Thymus (tissue), 11 donors: ENCODE data around the gene SLC2A8. TPM values are rescaled to one million over a fixed set of nuclear protein-coding genes. Genes with fewer than 3 reads are reported as not detected.

Source experiments
- DNase-seq, 9 donors: peaks; one replicate each; pipeline ENCODE4 v3.0.0-alpha.2; 2013; ENCODE audit warnings: low spot score in 9 of 9, low read depth in 6 of 9, missing footprints in 1 of 9
- H3K27ac ChIP-seq, 2 donors: one replicate each; pipeline ENCODE4 v1.5.1; 2013; ENCODE audit warnings: control low read depth in 1 of 2, low read depth in 1 of 2, low read length in 1 of 2, mild to moderate bottlenecking in 1 of 2, moderate library complexity in 1 of 2
- H3K27me3 ChIP-seq, 2 donors: one replicate each; pipeline ENCODE4 v1.5.1; 2013; ENCODE audit warnings: low read length in 1 of 2; ENCODE audit not compliant: control insufficient read depth in 2 of 2, insufficient read depth in 1 of 2
- H3K36me3 ChIP-seq, 2 donors: one replicate each; pipeline ENCODE4 v1.5.1; 2013; ENCODE audit warnings: low read length in 1 of 2, mild to moderate bottlenecking in 1 of 2, moderate library complexity in 1 of 2; ENCODE audit not compliant: control insufficient read depth in 2 of 2, insufficient read depth in 2 of 2
- H3K4me1 ChIP-seq, 2 donors: one replicate each; pipeline ENCODE4 v1.5.1; 2013; ENCODE audit warnings: low read length in 2 of 2; ENCODE audit not compliant: control insufficient read depth in 2 of 2, insufficient read depth in 2 of 2
- H3K4me3 ChIP-seq, 2 donors: one replicate each; pipeline ENCODE4 v1.5.1; 2013; ENCODE audit warnings: low read length in 2 of 2, control low read depth in 1 of 2, mild to moderate bottlenecking in 1 of 2
- H3K9me3 ChIP-seq, 2 donors: one replicate each; pipeline ENCODE4 v1.5.1; 2013; ENCODE audit warnings: low read length in 1 of 2, mild to moderate bottlenecking in 1 of 2; ENCODE audit not compliant: control insufficient read depth in 2 of 2, insufficient read depth in 1 of 2
- WGBS: extraction: QIAGEN DNeasy Blood & Tissue Kit; methylation state at CpG from one replicate; pipeline ENCODE4 v1.1.7; 2013; 5-methylcytosine and 5-hydroxymethylcytosine counted together
- polyA plus RNA-seq: library from polyadenylated mRNA; stranded (reverse); fragments of 200-250 nt; gene quantifications from one replicate; pipeline ENCODE4 v1.2.3, GENCODE V29; 2013
- total RNA-seq: library from RNA; stranded (reverse); fragments of 120-200 nt; gene quantifications from one replicate; pipeline ENCODE4 v1.2.4, GENCODE V29; 2013
- donor health status: healthy.

Gene SLC2A8
- total and polyA plus RNA-seq, 2 donors: 3.6 to 7.8 TPM

DNA sequence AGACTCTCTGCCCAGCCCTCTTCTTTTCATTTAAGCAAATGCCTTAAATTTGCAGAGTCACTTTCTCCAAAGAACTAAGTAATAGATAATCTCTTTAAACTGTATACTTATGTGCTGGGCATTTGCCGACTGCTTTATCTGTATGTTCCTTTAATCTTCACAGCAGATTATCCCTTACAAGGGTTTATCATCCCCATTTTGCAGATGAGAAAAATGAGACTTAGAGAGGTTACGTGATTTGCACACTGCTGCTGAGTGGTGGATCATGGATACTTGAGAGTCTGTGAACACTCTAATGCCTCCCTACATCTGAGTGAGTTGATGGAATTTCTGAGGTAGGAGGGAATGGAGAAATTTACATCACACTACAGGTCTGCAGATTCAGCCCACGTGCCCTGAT, 31.4 kb downstream of the SLC2A8 start:
- WGBS: 96% methylated on average over 3 of the region's 3 CpGs
- Histone ChIP-seq H3K36me3 (peaks cover 20 to 22% of the 10 kb centered on the region in 2 donors), H3K4me3 (no peak overlapping the region)

DNA sequence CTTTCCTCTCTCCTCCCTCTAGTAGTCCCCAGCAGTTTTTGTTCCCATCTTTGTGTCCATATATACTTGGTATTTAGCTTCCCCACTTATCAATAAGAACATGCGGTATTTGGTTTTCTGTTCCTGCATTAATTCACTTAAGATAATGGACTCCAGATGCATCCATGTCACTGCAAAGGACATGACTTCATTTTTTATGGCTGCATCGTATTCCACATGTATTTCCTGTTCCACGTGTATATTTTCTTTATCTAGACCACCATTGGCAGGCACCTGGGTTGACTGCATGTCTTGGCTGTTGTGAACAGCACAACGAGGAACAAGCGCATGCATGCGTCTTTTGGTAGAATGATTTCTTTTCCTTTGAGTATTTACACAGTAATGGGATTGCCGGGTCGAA, 33.4 kb downstream of the SLC2A8 start:
- peaks cover 37 to 40% of the 10 kb centered on the region in 2 donors for H3K36me3 ChIP-seq
- H3K27me3 ChIP-seq: no peaks in the 10 kb centered on the region
- H3K27ac ChIP-seq: no peak overlapping the region
- no peak for DNase-seq
- H3K4me3 ChIP-seq: no peak overlapping the region
- peaks cover 0 to 4% of the 10 kb centered on the region in 2 donors for H3K4me1 ChIP-seq
- WGBS: 97% methylated on average over 8 of the region's 8 CpGs
- no peaks in the 10 kb centered on the region for H3K9me3 ChIP-seq

More for the DNA sequence above, 31.4 kb downstream of the SLC2A8 start:
- DNase-seq: no peak
- Histone ChIP-seq H3K4me1 (peaks cover 5 to 12% of the 10 kb centered on the region in 2 donors), H3K9me3 (no peaks in the 10 kb centered on the region), H3K27me3 (no peaks in the 10 kb centered on the region), H3K27ac (no peak overlapping the region)

DNA sequence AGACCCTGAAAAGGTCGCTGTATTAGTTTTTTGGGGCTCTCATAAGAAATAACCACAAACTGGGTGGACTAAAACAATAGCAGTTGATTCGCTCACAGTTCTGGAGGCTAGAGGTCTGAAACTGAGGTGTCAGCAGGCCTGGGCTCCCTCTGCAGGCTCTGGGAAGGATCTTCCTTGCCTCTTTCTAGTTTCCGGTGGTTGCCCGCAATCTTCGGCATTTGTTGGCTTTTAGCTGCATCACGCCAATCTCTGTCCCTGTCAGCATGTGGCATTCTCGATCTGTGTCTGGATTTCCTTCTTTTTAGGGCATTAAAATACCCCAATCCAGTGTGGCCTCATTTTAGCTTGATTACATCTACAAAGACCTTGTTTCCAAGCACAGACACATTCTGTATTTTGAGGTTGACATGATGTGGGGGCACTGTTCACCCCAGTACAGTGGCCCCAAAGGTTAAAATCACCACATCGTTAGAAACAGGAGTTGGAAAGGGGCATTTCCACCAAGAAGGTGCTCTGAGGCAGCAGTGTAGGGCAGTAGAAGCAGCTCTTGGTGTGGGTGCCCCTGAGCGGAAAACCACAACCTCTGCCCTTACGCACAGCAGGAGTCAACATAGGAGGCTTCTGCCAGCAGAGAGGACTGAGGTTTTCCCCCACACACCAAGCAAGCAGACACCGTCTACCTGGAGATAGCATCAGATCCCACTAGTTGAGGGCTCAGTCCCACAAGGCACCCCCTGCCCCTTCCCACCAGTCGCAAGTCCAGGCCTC, 40.7 kb downstream of the SLC2A8 start:
- Histone ChIP-seq H3K9me3 (no peaks in the 10 kb centered on the region), H3K4me3 (no peak overlapping the region), H3K36me3 (peaks cover 76 to 84% of the 10 kb centered on the region in 2 donors), H3K4me1 (no peaks in the 10 kb centered on the region), H3K27me3 (no peaks in the 10 kb centered on the region), H3K27ac (no peak overlapping the region)
- DNase-seq: peak in 1 of 9 donors; percentile 19
- WGBS: 86% methylated on average over 12 of the region's 12 CpGs

DNA sequence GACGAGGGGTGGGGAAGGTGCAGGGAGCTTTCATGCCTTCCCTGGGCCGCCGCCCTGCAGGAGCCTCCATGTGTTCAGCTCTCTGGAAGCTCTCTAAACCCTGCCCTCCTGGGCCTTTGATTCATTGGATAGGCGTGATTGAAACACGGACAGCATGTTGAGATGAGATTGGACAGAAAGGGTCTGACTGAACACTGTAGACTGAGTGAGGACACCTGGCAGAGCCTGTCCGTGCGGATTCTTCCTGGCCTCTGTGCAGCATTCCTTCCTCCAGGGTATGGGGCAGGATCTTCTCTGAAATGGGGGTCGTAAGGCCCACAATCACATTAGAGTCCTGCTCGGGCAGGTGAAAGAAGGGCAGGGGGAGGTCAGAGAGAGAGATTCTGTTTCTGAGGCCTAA, 41.4 kb downstream of the SLC2A8 start:
- Histone ChIP-seq H3K4me1 (no peaks in the 10 kb centered on the region), H3K9me3 (no peaks in the 10 kb centered on the region), H3K27me3 (no peaks in the 10 kb centered on the region), H3K36me3 (peaks cover 74 to 83% of the 10 kb centered on the region in 2 donors), H3K27ac (no peak overlapping the region), H3K4me3 (no peak overlapping the region)
- WGBS: 98% methylated on average over 9 of the region's 9 CpGs
- no peak for DNase-seq

DNA sequence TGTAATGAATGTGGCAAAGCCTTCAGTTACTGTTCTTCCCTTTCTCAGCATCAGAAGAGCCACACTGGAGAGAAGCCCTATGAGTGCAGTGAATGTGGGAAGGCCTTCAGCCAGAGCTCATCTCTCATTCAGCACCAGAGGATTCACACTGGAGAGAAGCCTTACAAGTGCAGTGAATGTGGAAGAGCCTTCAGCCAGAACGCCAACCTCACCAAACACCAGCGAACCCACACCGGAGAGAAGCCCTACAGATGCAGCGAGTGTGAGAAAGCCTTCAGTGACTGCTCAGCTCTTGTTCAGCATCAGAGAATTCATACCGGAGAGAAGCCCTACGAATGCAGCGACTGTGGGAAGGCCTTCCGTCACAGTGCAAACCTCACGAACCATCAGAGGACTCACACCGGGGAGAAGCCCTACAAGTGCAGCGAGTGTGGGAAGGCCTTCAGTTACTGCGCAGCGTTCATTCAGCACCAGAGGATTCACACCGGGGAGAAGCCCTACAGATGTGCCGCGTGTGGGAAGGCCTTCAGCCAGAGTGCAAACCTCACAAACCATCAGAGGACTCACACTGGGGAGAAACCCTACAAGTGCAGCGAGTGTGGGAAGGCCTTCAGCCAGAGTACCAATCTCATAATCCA, 47.4 kb downstream of the SLC2A8 start:
- Histone ChIP-seq H3K27me3 (no peaks in the 10 kb centered on the region), H3K36me3 (peaks cover 83 to 84% of the 10 kb centered on the region in 2 donors), H3K4me3 (no peak overlapping the region), H3K27ac (no peak overlapping the region), H3K4me1 (peaks cover under 1 to 8% of the 10 kb centered on the region in 2 donors), H3K9me3 (no peaks in the 10 kb centered on the region)
- DNase-seq: no peak
- 88% methylated on average over 17 of the region's 17 CpGs for WGBS

DNA sequence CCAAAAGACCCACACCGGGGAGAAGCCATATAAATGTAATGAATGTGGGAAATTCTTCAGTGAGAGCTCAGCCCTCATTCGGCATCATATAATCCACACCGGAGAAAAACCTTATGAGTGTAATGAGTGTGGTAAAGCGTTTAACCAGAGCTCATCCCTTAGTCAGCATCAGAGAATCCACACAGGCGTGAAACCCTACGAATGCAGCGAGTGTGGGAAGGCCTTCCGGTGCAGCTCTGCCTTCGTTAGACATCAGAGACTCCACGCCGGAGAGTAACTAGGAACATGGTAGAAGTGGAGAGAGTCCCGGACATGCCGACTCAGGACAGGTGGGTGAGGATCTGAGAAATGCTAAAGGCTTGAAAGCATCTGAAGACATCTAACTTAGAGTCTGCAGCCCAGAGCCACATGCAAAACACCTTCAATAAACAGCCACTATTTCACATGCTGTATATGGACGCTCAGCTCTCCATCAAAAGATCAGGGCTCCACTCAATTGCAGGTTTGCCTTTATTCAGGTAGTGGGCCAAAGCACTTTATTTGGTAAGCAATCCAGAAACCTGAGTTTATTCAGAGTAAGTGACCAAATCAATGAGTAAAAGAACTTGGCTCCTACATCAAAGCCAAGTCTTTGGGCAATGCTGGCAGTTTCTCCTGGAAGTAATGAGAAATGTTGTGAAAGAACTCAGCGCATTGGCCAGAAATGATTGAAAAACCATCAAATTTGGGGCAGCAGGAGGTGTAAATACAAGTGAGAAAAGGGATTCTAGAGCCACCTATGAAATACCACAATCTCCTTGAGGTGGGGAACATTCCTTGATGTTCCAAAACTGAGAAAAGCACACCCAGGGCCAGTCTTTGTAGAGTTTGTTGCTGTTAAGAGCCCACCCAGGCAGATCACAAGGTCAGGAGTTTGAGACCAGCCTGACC, 48.2 kb downstream of the SLC2A8 start:
- H3K36me3 ChIP-seq: peaks cover 81 to 88% of the 10 kb centered on the region in 2 donors

DNA sequence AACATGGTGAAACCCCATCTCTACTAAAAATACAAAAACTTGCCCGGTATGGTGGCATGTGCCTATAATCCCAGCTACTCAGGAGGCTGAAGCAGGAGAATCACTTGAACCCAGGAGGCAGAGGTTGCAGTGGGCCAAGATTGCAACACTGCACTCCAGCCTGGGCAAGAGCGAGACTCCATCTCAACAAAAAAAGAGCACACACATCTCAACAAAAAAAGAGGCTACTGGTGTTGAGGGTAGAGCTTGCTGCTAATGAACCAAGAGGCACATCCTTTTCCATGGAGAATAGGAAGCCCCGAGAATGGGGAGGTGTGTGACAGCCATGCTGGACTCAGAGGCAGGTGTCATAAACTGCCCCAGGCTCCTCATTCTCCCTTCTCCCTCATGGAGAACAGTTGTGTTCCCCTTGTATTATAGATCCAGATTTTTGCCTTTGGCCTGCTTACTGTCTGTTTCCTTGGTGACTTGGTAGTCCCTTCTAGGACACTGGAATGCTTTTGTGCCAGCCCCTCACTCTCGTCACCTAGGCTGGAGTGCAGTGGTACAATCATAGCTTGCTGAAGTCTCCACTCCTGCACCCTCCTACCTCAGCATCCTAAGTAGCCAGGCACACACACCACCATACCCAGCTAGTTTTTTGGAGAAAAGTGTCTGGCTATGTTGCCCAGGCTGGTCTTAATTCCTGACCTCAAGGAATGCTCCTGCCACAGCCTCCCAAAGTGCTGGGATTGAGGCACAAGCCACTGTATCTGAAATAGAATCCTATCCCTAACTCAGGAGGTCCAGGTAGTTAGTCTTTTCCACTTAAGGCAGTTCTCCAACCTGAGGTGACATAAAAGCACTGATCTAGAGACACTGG, 49.1 kb downstream of the SLC2A8 start:
- WGBS: 96% methylated on average over 4 of the region's 4 CpGs
- no peak overlapping the region for H3K4me3 ChIP-seq
- peaks cover 72 to 80% of the 10 kb centered on the region in 2 donors for H3K36me3 ChIP-seq
- no peaks in the 10 kb centered on the region for H3K9me3 ChIP-seq
- H3K4me1 ChIP-seq: peaks cover 12 to 22% of the 10 kb centered on the region in 2 donors
- DNase-seq: no peak
- H3K27ac ChIP-seq: no peak overlapping the region
- no peaks in the 10 kb centered on the region for H3K27me3 ChIP-seq

More for the DNA sequence above, 48.2 kb downstream of the SLC2A8 start:
- no peak overlapping the region for H3K27ac ChIP-seq
- H3K9me3 ChIP-seq: no peaks in the 10 kb centered on the region
- no peaks in the 10 kb centered on the region for H3K27me3 ChIP-seq
- WGBS: 97% methylated on average over 15 of the region's 15 CpGs
- no peak for DNase-seq
- peaks cover 9 to 16% of the 10 kb centered on the region in 2 donors for H3K4me1 ChIP-seq
- H3K4me3 ChIP-seq: no peak overlapping the region

DNA sequence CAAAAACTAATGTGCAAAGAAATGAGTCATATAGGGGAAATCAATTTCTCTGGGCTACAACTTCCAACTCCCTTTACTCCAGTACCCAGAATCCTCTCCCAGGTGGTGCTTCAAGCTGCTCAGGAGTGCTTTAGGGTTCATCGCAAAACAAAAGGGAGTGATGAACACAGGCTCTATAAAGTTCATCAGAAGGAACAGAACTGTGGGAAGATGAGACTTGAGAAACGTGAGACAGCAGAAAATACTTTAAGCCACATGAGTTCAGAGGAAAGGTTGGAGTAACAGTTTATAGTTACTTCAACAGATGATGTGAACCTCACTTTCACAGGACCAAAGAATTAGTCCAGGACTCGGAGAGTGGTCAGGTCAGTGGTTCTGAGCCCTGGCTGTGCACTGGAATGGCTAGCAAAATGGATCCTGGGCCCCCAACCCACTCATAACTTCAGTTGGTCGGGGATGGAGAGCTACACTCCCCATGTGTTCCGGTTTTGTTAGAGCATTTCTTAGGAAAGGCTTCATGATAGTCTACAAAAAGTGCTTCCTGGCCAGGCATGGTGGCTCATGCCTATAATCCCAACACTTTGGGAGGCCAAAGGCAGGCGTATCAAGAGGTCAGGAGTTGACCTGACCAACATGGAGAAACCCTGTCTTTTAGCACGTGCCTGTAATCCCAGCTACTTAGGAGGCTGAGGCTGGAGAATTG, 49.9 kb downstream of the SLC2A8 start:
- WGBS: 97% methylated on average over 7 of the region's 7 CpGs
- H3K27me3 ChIP-seq: no peaks in the 10 kb centered on the region
- H3K27ac ChIP-seq: no peak overlapping the region
- H3K4me3 ChIP-seq: no peak overlapping the region
- peaks cover 12 to 24% of the 10 kb centered on the region in 2 donors for H3K4me1 ChIP-seq
- DNase-seq: no peak
- peaks cover 69 to 76% of the 10 kb centered on the region in 2 donors for H3K36me3 ChIP-seq
- no peaks in the 10 kb centered on the region for H3K9me3 ChIP-seq
